Breast epithelium (tissue), 4 donors: ENCODE data around the gene GJB6. TPM values are rescaled to one million over a fixed set of nuclear protein-coding genes. Genes with fewer than 3 reads are reported as not detected.

Experiments used
- DNase-seq, 2 donors: peaks; one replicate each; pipeline ENCODE4 v3.0.0-alpha.2; 2019; ENCODE audit warnings: low spot score in 2 of 2
- H3K27ac ChIP-seq, 2 donors: fragments of 200-600 bp; sonication (generic) in 1 of 2; one replicate each; pipeline ENCODE4 v1.5.1; 2016 to 2019; ENCODE audit warnings: mild to moderate bottlenecking in 1 of 2
- H3K27me3 ChIP-seq, 2 donors: fragments of 200-600 bp; sonication (generic) in 1 of 2; one replicate each; pipeline versions ENCODE4 v1.5.1 to v1.6.0; 2017 to 2019; ENCODE audit warnings: control low read depth in 1 of 2, mild to moderate bottlenecking in 1 of 2
- H3K36me3 ChIP-seq: fragments of 200-600 bp; one replicate; pipeline ENCODE4 v1.5.1; 2019
- H3K4me1 ChIP-seq, 2 donors: fragments of 200-600 bp; sonication (generic); one replicate each; pipeline ENCODE4 v1.5.1; 2016 to 2019; ENCODE audit warnings: control low read depth in 1 of 2
- H3K4me3 ChIP-seq, 3 donors: fragments of 200-600 bp; sonication (generic); 1 replicate in 2 of 3; 2 replicates in 1 of 3; pipeline ENCODE4 v1.5.1; 2016 to 2019; ENCODE audit warnings: mild to moderate bottlenecking in 3 of 3, moderate library complexity in 2 of 3
- H3K9me3 ChIP-seq, 2 donors: fragments of 200-600 bp; sonication (generic) in 1 of 2; one replicate each; pipeline ENCODE4 v1.5.1; 2016 to 2019; ENCODE audit warnings: control low read depth in 1 of 2
- CTCF ChIP-seq, 3 donors: fragments of 450-650 bp; IDR thresholded peaks; one replicate each; pipeline ENCODE4 v1.5.1; 2016 to 2017; ENCODE audit warnings: antibody characterized with exemption in 3 of 3, mild to moderate bottlenecking in 3 of 3, moderate library complexity in 3 of 3
- POLR2A ChIP-seq: fragments of 450-650 bp; IDR thresholded peaks from one replicate; pipeline ENCODE4 v1.6.1; 2016; ENCODE audit warnings: antibody characterized with exemption, mild to moderate bottlenecking, moderate library complexity
- POLR2AphosphoS5 ChIP-seq, 3 donors: sonication (generic); formaldehyde crosslinking; IDR thresholded peaks; one replicate each; pipeline ENCODE4 v1.6.1; 2017; ENCODE audit warnings: antibody characterized with exemption in 3 of 3
- intact Hi-C: fragments of 100-400 bp; cut with DNase I; formaldehyde crosslinking; loops from one replicate; pipeline ENCODE4 v1.15.1; 2023; ENCODE audit warnings: low total_unique reads
- total RNA-seq, 3 donors: library from RNA; depleted of rRNA; stranded (reverse); fragments of >200 nt; gene quantifications; one replicate each; pipeline ENCODE4 v1.1.0, GENCODE V29; 2016

Gene GJB6
- total RNA-seq, 3 donors from 2014 or later: not detected

- TF ChIP-seq CTCF (IDR thresholded peaks at IDR 0.05) (no peak), POLR2AphosphoS5 (IDR thresholded peaks at IDR 0.05) (no peak), POLR2A (no peak)
- Histone ChIP-seq H3K27ac (no peak overlapping the region), H3K36me3 (no peaks in the 10 kb centered on the region), H3K27me3 (peaks cover 0 to 10% of the 10 kb centered on the region in 2 donors), H3K4me3 (no peak overlapping the region), H3K9me3 (no peaks in the 10 kb centered on the region), H3K4me1 (no peaks in the 10 kb centered on the region)
- no peak for DNase-seq
- intact Hi-C loops: no loop called here
Measured at GRCh38 chr13:20209948-20210347, 22.2 kb downstream of the GJB6 start.

- TF ChIP-seq POLR2AphosphoS5 (IDR thresholded peaks at IDR 0.05) (no peak), CTCF (IDR thresholded peaks at IDR 0.05) (no peak)
- Histone ChIP-seq H3K4me1 (no peaks in the 10 kb centered on the region), H3K9me3 (no peaks in the 10 kb centered on the region), H3K36me3 (no peaks in the 10 kb centered on the region), H3K27ac (no peak overlapping the region), H3K27me3 (peaks cover 0 to 13% of the 10 kb centered on the region in 2 donors), H3K4me3 (no peak overlapping the region)
- DNase-seq: no peak
- intact Hi-C loops: no loop called here
Measured at GRCh38 chr13:20206698-20207235, 25.4 kb downstream of the GJB6 start.

GRCh38 chr13:20206065-20206697, 25.9 kb downstream of the GJB6 start:
- Histone ChIP-seq H3K27me3 (peaks cover 0 to 13% of the 10 kb centered on the region in 2 donors), H3K4me1 (no peaks in the 10 kb centered on the region), H3K9me3 (no peaks in the 10 kb centered on the region), H3K36me3 (no peaks in the 10 kb centered on the region), H3K27ac (no peak overlapping the region), H3K4me3 (no peak overlapping the region)
- DNase-seq: no peak
- no peak for TF ChIP-seq CTCF (IDR thresholded peaks at IDR 0.05)
- no peak for TF ChIP-seq POLR2A
- TF ChIP-seq POLR2AphosphoS5 (IDR thresholded peaks at IDR 0.05): no peak
- intact Hi-C loops: no loop called here

- intact Hi-C loops: no loop called here
- Histone ChIP-seq H3K36me3 (no peaks in the 10 kb centered on the region), H3K4me1 (no peaks in the 10 kb centered on the region), H3K27ac (no peak overlapping the region), H3K4me3 (no peak overlapping the region), H3K9me3 (no peaks in the 10 kb centered on the region), H3K27me3 (peaks cover 0 to 28% of the 10 kb centered on the region in 2 donors)
- no peak for DNase-seq
- TF ChIP-seq POLR2A: no peak
- TF ChIP-seq CTCF (IDR thresholded peaks at IDR 0.05): no peak
- TF ChIP-seq POLR2AphosphoS5 (IDR thresholded peaks at IDR 0.05): no peak
Measured at GRCh38 chr13:20198781-20199180, 33.3 kb downstream of the GJB6 start.

- TF ChIP-seq POLR2AphosphoS5 (IDR thresholded peaks at IDR 0.05): no peak
- TF ChIP-seq CTCF (IDR thresholded peaks at IDR 0.05): peak in 2 of 3 donors; percentile 26 to 59
- Histone ChIP-seq H3K27ac (no peak overlapping the region), H3K4me3 (no peak overlapping the region), H3K27me3 (peaks cover 9 to 39% of the 10 kb centered on the region in 2 donors), H3K4me1 (peaks cover 9% of the 10 kb centered on the region in 2 donors), H3K36me3 (no peaks in the 10 kb centered on the region), H3K9me3 (no peaks in the 10 kb centered on the region)
- DNase-seq: no peak
- intact Hi-C loops: no loop called here
Measured at GRCh38 chr13:20197361-20197834, 34.7 kb downstream of the GJB6 start.
